Measurements from ENCODE around the gene NOLC1.

GRCh38 chr10:102148275-102148674 is 3.9 kb upstream of the NOLC1 start:
- TF ChIP-seq CTCF (IDR thresholded peaks at IDR 0.05): no peak
- no peak for TF ChIP-seq POLR2A (IDR thresholded peaks at IDR 0.05)
